Measurements from ENCODE around the gene RNF32.

- TF ChIP-seq CTCF (IDR thresholded peaks at IDR 0.05) (no peak), POLR2A (IDR thresholded peaks at IDR 0.05) (no peak)
Measured at GRCh38 chr7:156635529-156636385, 4.8 kb upstream of the RNF32 start.
